HepG2 (cell line): ENCODE data around the gene CACNG8. TPM values are rescaled to one million over a fixed set of nuclear protein-coding genes. Genes with fewer than 3 reads are reported as not detected.

ENCODE experiments used
- ATAC-seq: fragments of 200-7000 bp; cut with Tn5 transposase; 3 replicates; pipeline ENCODE4 v1.9.1; 2020; ENCODE audit warnings: mild to moderate bottlenecking, moderate library complexity
- BruUV-seq: library from RNA; stranded (reverse); fragments of 400-500 nt; replicated peaks from 2 replicates; lab custom pipeline; 2021; lab: Mats Ljungman, UMichigan
- CTCF ChIA-PET: fragments of 300-600 bp; formaldehyde crosslinking; extraction: SDS; loops from one replicate; lab custom pipeline; 2021; ENCODE audit warnings: low total read pairs, inconsistent platforms, low intra/inter-chr PET ratio; lab: Yijun Ruan, JAX
- POLR2A ChIA-PET: fragments of 350-600 bp; sonication (Branson Sonifier 250); formaldehyde crosslinking; loops from one replicate; lab custom pipeline; 2020; ENCODE audit warnings: antibody characterized with exemption, inconsistent platforms; lab: Yijun Ruan, JAX
- DNase-seq: peaks from one replicate; pipeline ENCODE4 v3.0.0-alpha.2; 2015; ENCODE audit warnings: low spot score
- FAIRE-seq: peaks from 3 replicates; lab custom pipeline; 2011; peaks lifted over from hg19 to GRCh38; lab: Jason Lieb, UNC
- H2AFZ ChIP-seq: one replicate; pipeline ENCODE4 v1.6.1; 2011; ENCODE audit warnings: low read length, inconsistent platforms
- H3K27ac ChIP-seq: fragments of 300-600 bp; 3 replicates; pipeline ENCODE4 v1.8.0; 2011; ENCODE audit warnings: mixed run types, mild to moderate bottlenecking, mixed read lengths, low read length, inconsistent platforms; ENCODE audit not compliant: insufficient read depth; ENCODE audit errors: extremely low read length
- H3K27me3 ChIP-seq, 2 experiments: fragments of 200-600 bp in 1 of 2; 2 replicates in 1 of 2; 3 replicates in 1 of 2; pipeline versions ENCODE4 v1.6.0 to v1.8.0; 2011; ENCODE audit warnings: low read length in 2 of 2, mild to moderate bottlenecking in 2 of 2, moderate library complexity in 2 of 2, inconsistent platforms in 1 of 2; ENCODE audit not compliant: insufficient read depth in 2 of 2, control insufficient read depth in 1 of 2
- H3K36me3 ChIP-seq, 2 experiments: fragments of 200-600 bp in 1 of 2; replicated peaks in 1 of 2; 2 replicates in 1 of 2; 3 replicates in 1 of 2; pipeline versions ENCODE4 v1.5.1 to v1.8.0; 2011; ENCODE audit warnings: low read length in 2 of 2, inconsistent platforms in 1 of 2; ENCODE audit not compliant: insufficient read depth in 2 of 2, control insufficient read depth in 1 of 2
- H3K4me1 ChIP-seq: 2 replicates; pipeline ENCODE4 v1.5.1; 2012; ENCODE audit warnings: low read length, inconsistent platforms; ENCODE audit not compliant: insufficient read depth
- H3K4me2 ChIP-seq: 2 replicates; pipeline ENCODE4 v1.6.0; 2011; ENCODE audit warnings: low read depth, low read length, inconsistent platforms
- H3K4me3 ChIP-seq, 3 experiments: fragments of 200-600 bp in 1 of 3; sonication (generic), shearing (Covaris generic) in 1 of 3; replicated peaks in 1 of 3; 2 replicates each; pipeline ENCODE4 v1.5.1; 2011 to 2016; ENCODE audit warnings: low read length in 3 of 3, inconsistent platforms in 2 of 3, low read depth in 2 of 3, mild to moderate bottlenecking in 2 of 3, control low read depth in 1 of 3, mixed read lengths in 1 of 3; ENCODE audit not compliant: insufficient read depth in 1 of 3
- H3K79me2 ChIP-seq: one replicate; pipeline ENCODE4 v1.6.1; 2011; ENCODE audit warnings: low read length, inconsistent platforms; ENCODE audit not compliant: insufficient read depth
- H3K9ac ChIP-seq: 2 replicates; pipeline ENCODE4 v1.6.0; 2011; ENCODE audit warnings: mild to moderate bottlenecking, low read depth, low read length, inconsistent platforms; ENCODE audit not compliant: insufficient read depth
- H3K9me3 ChIP-seq: 2 replicates; pipeline ENCODE4 v1.5.1; 2012; ENCODE audit warnings: mild to moderate bottlenecking, low read length
- H4K20me1 ChIP-seq: 2 replicates; pipeline ENCODE4 v1.6.0; 2011; ENCODE audit warnings: inconsistent platforms, mild to moderate bottlenecking, low read length, moderate library complexity; ENCODE audit not compliant: insufficient read depth
- ARHGAP35 ChIP-seq: sonication (generic); formaldehyde crosslinking; IDR thresholded peaks from 2 replicates; pipeline ENCODE4 v1.9.0; 2022; ENCODE audit warnings: mild to moderate bottlenecking, inconsistent platforms, moderate library complexity, missing genetic modification reagents, borderline replicate concordance
- ATM ChIP-seq: fragments of 450-650 bp; IDR thresholded peaks from 2 replicates; pipeline ENCODE4 v1.7.1; 2017; ENCODE audit warnings: mild to moderate bottlenecking, borderline replicate concordance
- ETV5 ChIP-seq: IDR thresholded peaks from 2 replicates; pipeline ENCODE4 v1.6.1; 2018; ENCODE audit warnings: missing biosample characterization, missing genetic modification reagents, inconsistent platforms, borderline replicate concordance
- NR0B2 ChIP-seq: sonication (generic); formaldehyde crosslinking; IDR thresholded peaks from 2 replicates; pipeline ENCODE4 v1.4.0; 2020; ENCODE audit warnings: mild to moderate bottlenecking, missing genetic modification reagents
- REPIN1 ChIP-seq: sonication (generic); formaldehyde crosslinking; IDR thresholded peaks from 2 replicates; pipeline ENCODE4 v1.8.0; 2022; ENCODE audit warnings: missing genetic modification reagents, low read depth, mild to moderate bottlenecking, borderline replicate concordance
- RFX5 ChIP-seq: IDR thresholded peaks from 2 replicates; pipeline ENCODE4 v1.6.1; 2011; ENCODE audit warnings: low read depth, low read length, improper control_type of control experiment
- TARDBP ChIP-seq: sonication (generic); formaldehyde crosslinking; IDR thresholded peaks from 2 replicates; pipeline ENCODE4 v1.8.0; 2022; ENCODE audit warnings: mild to moderate bottlenecking, missing genetic modification reagents
- ZBTB25 ChIP-seq: IDR thresholded peaks from 2 replicates; pipeline ENCODE4 v1.6.1; 2018; ENCODE audit warnings: missing genetic modification reagents
- ZBTB43 ChIP-seq: sonication (generic); formaldehyde crosslinking; conservative IDR thresholded peaks from 2 replicates; pipeline ENCODE4 v1.4.0; 2020; ENCODE audit warnings: missing genetic modification reagents
- ZNF180 ChIP-seq: sonication (generic); formaldehyde crosslinking; IDR thresholded peaks from 2 replicates; pipeline ENCODE4 v1.4.0; 2020; ENCODE audit warnings: low read depth, missing genetic modification reagents, borderline replicate concordance
- ZNF253 ChIP-seq: sonication (generic); formaldehyde crosslinking; IDR thresholded peaks from 2 replicates; pipeline ENCODE4 v1.8.0; 2022; ENCODE audit warnings: mild to moderate bottlenecking, missing genetic modification reagents, borderline replicate concordance
- ZNF292 ChIP-seq: sonication (generic); formaldehyde crosslinking; IDR thresholded peaks from 2 replicates; pipeline ENCODE4 v1.8.1; 2022; ENCODE audit warnings: mild to moderate bottlenecking, low read depth, missing genetic modification reagents, borderline replicate concordance
- ZNF510 ChIP-seq: sonication (generic); formaldehyde crosslinking; IDR thresholded peaks from 2 replicates; pipeline ENCODE4 v1.4.0; 2020; ENCODE audit warnings: low read depth, mild to moderate bottlenecking, missing genetic modification reagents
- ZNF558 ChIP-seq: sonication (generic); formaldehyde crosslinking; IDR thresholded peaks from 2 replicates; pipeline ENCODE4 v1.9.0; 2022; ENCODE audit warnings: mild to moderate bottlenecking, missing genetic modification reagents, borderline replicate concordance
- ZNF605 ChIP-seq: sonication (generic); formaldehyde crosslinking; IDR thresholded peaks from 2 replicates; pipeline ENCODE4 v1.8.0; 2022; ENCODE audit warnings: mild to moderate bottlenecking, missing genetic modification reagents
- ZNF629 ChIP-seq: sonication (generic); formaldehyde crosslinking; conservative IDR thresholded peaks from 2 replicates; pipeline ENCODE4 v1.5.0; 2020; ENCODE audit warnings: missing genetic modification reagents
- ZSCAN21 ChIP-seq: sonication (generic); formaldehyde crosslinking; IDR thresholded peaks from 2 replicates; pipeline ENCODE4 v1.8.0; 2022; ENCODE audit warnings: mild to moderate bottlenecking, missing genetic modification reagents, moderate library complexity, borderline replicate concordance
- WGBS: methylation state at CpG from one replicate; pipeline ENCODE4 v1.1.6; 2017; ENCODE audit warnings: low lambda C conversion rate; 5-methylcytosine and 5-hydroxymethylcytosine counted together
- in situ Hi-C: cut with HindIII; loops from 2 replicates; pipeline ENCODE4 v1.10.0; 2017; ENCODE audit warnings: low pct_unique_long_range_greater_than_20kb; ENCODE audit not compliant: extremely low pct_ligation_motif_present
- intact Hi-C: fragments of 100-400 bp; cut with micrococcal nuclease; formaldehyde crosslinking; loops from one replicate; pipeline ENCODE4 v1.10.0; 2022; ENCODE audit not compliant: unreplicated experiment
- polyA plus RNA-seq, 8 experiments: library from polyadenylated mRNA; depleted of rRNA in 3 of 8; stranded (reverse) in 7 of 8; unstranded in 1 of 8; fragments of >200 nt; fragmentation: Illumina TruSeq in 4 of 8; extraction: Trizol in 4 of 8; gene quantifications; 2 replicates each; pipeline versions ENCODE4 v1.2.1 to v1.2.3, GENCODE V29; 2011 to 2016; ENCODE audit warnings: low read depth in 4 of 8, missing spikeins in 1 of 8, mixed read lengths in 1 of 8; ENCODE audit not compliant: insufficient read depth in 1 of 8
- total RNA-seq, 5 experiments: library from RNA; depleted of rRNA; stranded (reverse); fragments of >200 nt; fragmentation: Illumina TruSeq; extraction: Trizol; gene quantifications; 2 replicates each; pipeline ENCODE4 v1.2.3, GENCODE V29; 2016; ENCODE audit warnings: low read depth in 1 of 5

CACNG8 gene
- total and polyA plus RNA-seq, 2 of the 13 experiments (the other 11 are each of a cell fraction or from before 2014, with no cell fraction given) = not detected

- 0% methylated on average over 5 of the region's 5 CpGs for WGBS
- no peaks in the 10 kb centered on the region for H3K4me1 ChIP-seq
- no peak for ATAC-seq
- H3K4me3 ChIP-seq = no peak overlapping the region
- POLR2A ChIA-PET = no interaction called here
- DNase-seq = no peak
- no peak overlapping the region for H3K27ac ChIP-seq
- no peaks in the 10 kb centered on the region for H4K20me1 ChIP-seq
- no peak overlapping the region for H3K4me2 ChIP-seq
- in situ Hi-C loops (no loop called here), intact Hi-C loops (no loop called here)
- no peak for TF ChIP-seq ZNF180 (CRISPR knock-in tag)
- TF ChIP-seq ZNF253 (CRISPR knock-in tag) = no peak
- no peak for TF ChIP-seq RFX5
- no peak for TF ChIP-seq ZNF558 (CRISPR knock-in tag)
- TF ChIP-seq ZNF605 = no peak
- TF ChIP-seq ZNF510 (CRISPR knock-in tag) = no peak
- TF ChIP-seq ZBTB43 (CRISPR knock-in tag) = no peak
- H3K9me3 ChIP-seq = no peaks in the 10 kb centered on the region
- no peak overlapping the region for H2AFZ ChIP-seq
- H3K9ac ChIP-seq = no peak overlapping the region
- no peaks in the 10 kb centered on the region for H3K79me2 ChIP-seq
- BruUV-seq = no TSS peak
- H3K27me3 ChIP-seq = peaks cover 8 to 47% of the 10 kb centered on the region in 2 experiments
- no peak for FAIRE-seq
- no peaks in the 10 kb centered on the region for H3K36me3 ChIP-seq
- CTCF ChIA-PET = no interaction called here
Measured at GRCh38 chr19:53994811-53995210, 32.1 kb downstream of the CACNG8 start.

- Histone ChIP-seq H3K27ac (no peak overlapping the region), H4K20me1 (no peaks in the 10 kb centered on the region), H3K4me2 (no peak overlapping the region), H2AFZ (no peak overlapping the region), H3K9me3 (no peaks in the 10 kb centered on the region), H3K79me2 (no peaks in the 10 kb centered on the region), H3K9ac (no peak overlapping the region), H3K36me3 (no peaks in the 10 kb centered on the region), H3K4me1 (no peaks in the 10 kb centered on the region), H3K4me3 (no peak overlapping the region), H3K27me3 (peaks cover 0 to 27% of the 10 kb centered on the region in 2 experiments; a peak in 4 of 5 replicates)
- CTCF ChIA-PET = no interaction called here
- intact Hi-C loops = no loop called here
- 14% methylated on average over 7 of the region's 7 CpGs for WGBS
- in situ Hi-C loops = no loop called here
- FAIRE-seq (no peak), ATAC-seq (no peak), DNase-seq (no peak)
- no TSS peak for BruUV-seq
- POLR2A ChIA-PET = no interaction called here
- TF ChIP-seq ZBTB25 (CRISPR knock-in tag) (no peak), ZNF292 (no peak), ZNF629 (no peak), ATM (no peak), ARHGAP35 (CRISPR knock-in tag) (no peak), REPIN1 (CRISPR knock-in tag) (no peak), ETV5 (CRISPR knock-in tag) (no peak), NR0B2 (CRISPR knock-in tag) (no peak), ZSCAN21 (CRISPR knock-in tag) (no peak), TARDBP (CRISPR knock-in tag) (no peak)
Measured at GRCh38 chr19:53998223-53998622, 35.5 kb downstream of the CACNG8 start.
